Subcutaneous abdominal adipose tissue (tissue), 5 donors: Measurements from ENCODE around the gene PPP1R3D.
"Not testable (repeated sequence)": the region's sequence is repeated elsewhere in the genome, so short reads cannot be mapped to it uniquely, and the experiment has no call there.

Experiments used
- H3K27ac ChIP-seq: one replicate; pipeline ENCODE4 v1.7.0; 2013; ENCODE audit warnings: low read depth, mild to moderate bottlenecking, inconsistent platforms, low read length, moderate library complexity
- H3K27me3 ChIP-seq, 5 donors: one replicate each; pipeline ENCODE4 v1.7.0; 2013; ENCODE audit warnings: low read length in 5 of 5, inconsistent platforms in 1 of 5; ENCODE audit not compliant: control insufficient read depth in 5 of 5, insufficient read depth in 4 of 5
- H3K36me3 ChIP-seq, 5 donors: one replicate each; pipeline ENCODE4 v1.7.0; 2013; ENCODE audit warnings: low read length in 5 of 5; ENCODE audit not compliant: control insufficient read depth in 5 of 5, insufficient read depth in 5 of 5
- H3K4me1 ChIP-seq, 5 donors: one replicate each; pipeline ENCODE4 v1.7.0; 2013; ENCODE audit warnings: low read length in 5 of 5, mild to moderate bottlenecking in 3 of 5, moderate library complexity in 1 of 5; ENCODE audit not compliant: control insufficient read depth in 5 of 5, insufficient read depth in 5 of 5
- H3K4me3 ChIP-seq, 5 donors: one replicate each; pipeline ENCODE4 v1.7.0; 2013; ENCODE audit warnings: low read length in 5 of 5, low read depth in 1 of 5
- H3K9ac ChIP-seq, 5 donors: one replicate each; pipeline ENCODE4 v1.7.0; 2013; ENCODE audit warnings: low read length in 5 of 5, mild to moderate bottlenecking in 4 of 5, moderate library complexity in 3 of 5
- H3K9me3 ChIP-seq, 5 donors: one replicate each; pipeline ENCODE4 v1.7.0; 2013; ENCODE audit warnings: low read length in 5 of 5; ENCODE audit not compliant: control insufficient read depth in 5 of 5
- donor health status: healthy.
- donor health status: healthy.
- donor health status: healthy.
- donor health status: healthy.
- donor health status: healthy.

Gene PPP1R3D

DNA sequence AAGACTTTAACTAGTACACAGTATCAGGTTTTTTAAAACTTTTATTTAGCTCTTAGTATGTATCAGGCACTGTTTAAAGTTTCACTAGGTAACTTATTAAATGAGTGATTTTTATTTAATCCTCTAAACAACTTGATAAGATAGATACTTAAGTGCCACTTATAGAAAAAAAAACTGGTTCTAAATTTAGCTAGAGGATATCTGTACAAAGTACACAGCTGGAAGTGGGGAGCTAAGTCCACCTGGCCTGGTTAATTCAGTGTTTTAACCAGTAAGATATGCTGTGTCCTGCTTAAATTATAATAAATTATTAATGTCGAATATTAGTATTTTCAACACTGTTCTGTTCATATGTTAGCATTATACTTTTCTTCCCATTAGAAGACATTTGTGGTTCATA, 44.2 kb downstream of the PPP1R3D start:
- Histone ChIP-seq H3K27me3 (no peaks in the 10 kb centered on the region), H3K4me3 (no peak overlapping the region), H3K9ac (no peak overlapping the region), H3K9me3 (no peaks in the 10 kb centered on the region), H3K27ac (no peak overlapping the region), H3K4me1 (no peaks in the 10 kb centered on the region), H3K36me3 (no peaks in the 10 kb centered on the region)

DNA sequence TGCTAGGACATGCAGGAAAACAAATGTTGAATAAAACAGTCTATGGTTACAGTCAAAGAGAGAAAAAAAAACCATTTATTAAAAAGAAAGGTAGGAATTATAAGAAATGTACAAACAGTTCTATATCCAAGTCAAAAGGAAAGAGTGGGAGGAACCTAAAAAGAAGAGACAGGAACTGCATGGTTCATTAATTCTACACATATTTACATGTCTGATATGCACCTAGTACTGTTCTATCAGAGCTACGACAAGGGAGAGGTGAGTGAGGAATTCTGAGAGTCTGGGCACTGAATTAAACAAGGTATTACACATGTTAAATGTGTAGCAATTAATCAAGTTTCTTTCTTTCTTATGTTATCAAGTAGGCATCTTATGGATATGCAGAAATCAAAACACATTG, 48.5 kb downstream of the PPP1R3D start:
- Histone ChIP-seq H3K4me1 (no peaks in the 10 kb centered on the region), H3K9me3 (no peaks in the 10 kb centered on the region), H3K9ac (no peak overlapping the region), H3K4me3 (no peak overlapping the region), H3K27ac (no peak overlapping the region), H3K27me3 (no peaks in the 10 kb centered on the region), H3K36me3 (no peaks in the 10 kb centered on the region)

DNA sequence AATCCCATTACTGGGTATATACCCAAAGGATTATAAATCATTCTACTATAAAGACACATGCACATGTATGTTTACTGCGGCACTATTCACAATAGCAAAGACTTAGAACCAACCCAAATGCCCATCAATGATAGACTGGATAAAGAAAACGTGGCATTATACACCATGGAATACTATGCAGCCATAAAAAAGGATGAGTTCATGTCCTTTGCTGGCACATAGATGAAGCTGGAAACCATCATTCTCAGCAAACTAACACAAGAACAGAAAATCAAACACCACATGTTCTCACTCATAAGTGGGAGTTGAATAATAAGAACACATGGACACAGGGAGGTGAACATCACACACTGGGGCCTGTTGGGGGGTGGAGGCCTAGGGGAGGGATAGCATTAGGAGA, 50.1 kb downstream of the PPP1R3D start:
- not testable (repeated sequence) for H3K4me1 ChIP-seq, H3K4me3 ChIP-seq, H3K27ac ChIP-seq, H3K36me3 ChIP-seq, H3K27me3 ChIP-seq, H3K9me3 ChIP-seq, H3K9ac ChIP-seq

DNA sequence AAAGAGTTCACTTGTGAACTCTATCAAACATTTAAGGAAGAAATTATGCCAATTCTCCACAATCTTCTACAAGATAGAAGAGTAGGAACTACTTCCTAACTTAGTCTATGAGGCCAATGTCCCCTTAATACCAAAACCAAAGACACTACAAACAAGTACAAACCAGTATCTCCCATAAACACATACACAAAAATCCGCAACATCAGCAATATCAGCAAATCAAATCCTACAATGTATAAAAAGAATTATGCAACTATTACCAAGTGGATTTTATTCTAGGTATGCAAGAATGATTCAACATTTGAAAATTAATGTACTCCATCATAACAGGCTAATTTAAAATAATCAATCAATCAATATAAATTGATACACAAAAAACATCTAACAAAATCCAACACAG, 52.1 kb downstream of the PPP1R3D start:
- Histone ChIP-seq H3K9me3 (no peaks in the 10 kb centered on the region), H3K36me3 (no peaks in the 10 kb centered on the region), H3K9ac (no peak overlapping the region), H3K4me3 (no peak overlapping the region), H3K27ac (no peak overlapping the region), H3K4me1 (no peaks in the 10 kb centered on the region), H3K27me3 (no peaks in the 10 kb centered on the region)
